Measurements from ENCODE around the gene RP2.

Gene RP2

DNA sequence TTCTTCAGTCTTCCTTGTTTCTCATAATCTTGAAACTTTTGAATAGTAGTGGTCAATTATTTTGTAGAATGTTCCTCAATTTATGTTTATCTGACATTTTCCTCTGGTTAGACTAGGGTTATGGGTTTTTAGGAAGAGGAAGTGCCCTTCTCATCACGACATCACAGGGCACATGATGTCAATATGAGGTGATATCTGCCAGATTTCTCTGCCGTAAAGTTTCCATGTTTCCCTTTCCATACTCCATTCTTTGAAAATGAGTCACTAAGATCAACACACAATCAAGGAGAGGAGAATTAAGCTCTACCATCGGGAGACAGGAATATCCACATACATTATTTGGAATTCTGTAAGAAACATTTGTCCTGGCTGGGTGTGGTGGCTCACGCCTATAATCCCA lies 28.4 kb downstream of the RP2 start:
- H3K36me3 ChIP-seq (ENCODE audit: control insufficient read depth, insufficient read depth, low read length): no peaks in the 10 kb centered on the region
- no peak overlapping the region for H3K27ac ChIP-seq
- no peaks in the 10 kb centered on the region for H3K4me1 ChIP-seq

GRCh38 chrX:46866726-46867125 lies 29.9 kb downstream of the RP2 start:
- no peaks in the 10 kb centered on the region for H3K36me3 ChIP-seq (ENCODE audit: control insufficient read depth, insufficient read depth, low read length)
- no peaks in the 10 kb centered on the region for H3K9me3 ChIP-seq (ENCODE audit: control insufficient read depth, low read length)

More for the DNA sequence above, 28.4 kb downstream of the RP2 start:
- Histone ChIP-seq H3K4me2 (ENCODE audit: low read length) (no peak overlapping the region), H2AFZ (no peak overlapping the region), H3K9ac (no peak overlapping the region), H3K9me3 (ENCODE audit: control insufficient read depth, low read length) (no peaks in the 10 kb centered on the region), H3K79me2 (no peaks in the 10 kb centered on the region), H3K4me3 (ENCODE audit: low read depth, low read length) (no peak overlapping the region), H3K27me3 (ENCODE audit: control insufficient read depth, insufficient read depth, low read length) (no peaks in the 10 kb centered on the region)
- TF ChIP-seq, protein P1, sequence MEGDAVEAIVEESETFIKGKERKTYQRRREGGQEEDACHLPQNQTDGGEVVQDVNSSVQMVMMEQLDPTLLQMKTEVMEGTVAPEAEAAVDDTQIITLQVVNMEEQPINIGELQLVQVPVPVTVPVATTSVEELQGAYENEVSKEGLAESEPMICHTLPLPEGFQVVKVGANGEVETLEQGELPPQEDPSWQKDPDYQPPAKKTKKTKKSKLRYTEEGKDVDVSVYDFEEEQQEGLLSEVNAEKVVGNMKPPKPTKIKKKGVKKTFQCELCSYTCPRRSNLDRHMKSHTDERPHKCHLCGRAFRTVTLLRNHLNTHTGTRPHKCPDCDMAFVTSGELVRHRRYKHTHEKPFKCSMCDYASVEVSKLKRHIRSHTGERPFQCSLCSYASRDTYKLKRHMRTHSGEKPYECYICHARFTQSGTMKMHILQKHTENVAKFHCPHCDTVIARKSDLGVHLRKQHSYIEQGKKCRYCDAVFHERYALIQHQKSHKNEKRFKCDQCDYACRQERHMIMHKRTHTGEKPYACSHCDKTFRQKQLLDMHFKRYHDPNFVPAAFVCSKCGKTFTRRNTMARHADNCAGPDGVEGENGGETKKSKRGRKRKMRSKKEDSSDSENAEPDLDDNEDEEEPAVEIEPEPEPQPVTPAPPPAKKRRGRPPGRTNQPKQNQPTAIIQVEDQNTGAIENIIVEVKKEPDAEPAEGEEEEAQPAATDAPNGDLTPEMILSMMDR (IDR thresholded peaks at IDR 0.05): no peak

GRCh38 chrX:46873746-46874145 lies 36.9 kb downstream of the RP2 start:
- Histone ChIP-seq H3K9me3 (ENCODE audit: control insufficient read depth, low read length) (no peaks in the 10 kb centered on the region), H3K4me1 (no peaks in the 10 kb centered on the region), H3K4me2 (ENCODE audit: low read length) (no peak overlapping the region), H3K27ac (no peak overlapping the region), H2AFZ (no peak overlapping the region), H3K9ac (no peak overlapping the region), H3K27me3 (ENCODE audit: control insufficient read depth, insufficient read depth, low read length) (no peaks in the 10 kb centered on the region), H3K4me3 (ENCODE audit: low read depth, low read length) (no peak overlapping the region), H3K79me2 (no peaks in the 10 kb centered on the region), H3K36me3 (ENCODE audit: control insufficient read depth, insufficient read depth, low read length) (no peaks in the 10 kb centered on the region)
- TF ChIP-seq, protein P1 (IDR thresholded peaks at IDR 0.05): no peak

More at GRCh38 chrX:46866726-46867125, 29.9 kb downstream of the RP2 start:
- Histone ChIP-seq H3K4me2 (ENCODE audit: low read length) (no peak overlapping the region), H3K27me3 (ENCODE audit: control insufficient read depth, insufficient read depth, low read length) (no peaks in the 10 kb centered on the region), H3K4me3 (ENCODE audit: low read depth, low read length) (no peak overlapping the region), H2AFZ (no peak overlapping the region), H3K79me2 (no peaks in the 10 kb centered on the region), H3K27ac (no peak overlapping the region), H3K4me1 (no peaks in the 10 kb centered on the region), H3K9ac (no peak overlapping the region)
- TF ChIP-seq, protein P1 (IDR thresholded peaks at IDR 0.05): no peak

DNA sequence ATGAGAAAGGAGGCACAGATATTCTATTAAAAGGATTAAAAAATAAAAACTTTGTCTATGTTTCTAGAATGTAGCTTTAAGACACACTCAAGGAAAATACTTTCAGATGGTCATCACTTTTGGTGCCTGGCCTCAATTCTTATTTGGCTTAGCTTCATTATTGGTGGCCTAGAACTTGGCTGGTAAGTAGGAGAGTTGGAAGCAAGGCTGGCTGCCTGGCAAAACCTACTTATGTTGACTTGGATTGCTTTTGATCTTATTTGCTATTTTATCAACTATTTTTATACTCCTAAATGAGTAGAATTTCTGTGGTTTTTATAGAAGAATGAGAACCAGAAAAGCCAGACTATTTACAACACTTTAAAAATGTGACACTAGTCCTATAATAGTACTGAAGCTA lies 40.1 kb downstream of the RP2 start:
- no peak overlapping the region for H3K4me2 ChIP-seq (ENCODE audit: low read length)
- no peak overlapping the region for H3K4me3 ChIP-seq (ENCODE audit: low read depth, low read length)
- no peaks in the 10 kb centered on the region for H3K4me1 ChIP-seq
- TF ChIP-seq, protein P1 (IDR thresholded peaks at IDR 0.05): no peak
- no peaks in the 10 kb centered on the region for H3K27me3 ChIP-seq (ENCODE audit: control insufficient read depth, insufficient read depth, low read length)
- no peaks in the 10 kb centered on the region for H3K79me2 ChIP-seq
- H3K36me3 ChIP-seq (ENCODE audit: control insufficient read depth, insufficient read depth, low read length): no peaks in the 10 kb centered on the region
- H3K27ac ChIP-seq: no peak overlapping the region
- no peak overlapping the region for H3K9ac ChIP-seq
- no peak overlapping the region for H2AFZ ChIP-seq
- H3K9me3 ChIP-seq (ENCODE audit: control insufficient read depth, low read length): no peaks in the 10 kb centered on the region

DNA sequence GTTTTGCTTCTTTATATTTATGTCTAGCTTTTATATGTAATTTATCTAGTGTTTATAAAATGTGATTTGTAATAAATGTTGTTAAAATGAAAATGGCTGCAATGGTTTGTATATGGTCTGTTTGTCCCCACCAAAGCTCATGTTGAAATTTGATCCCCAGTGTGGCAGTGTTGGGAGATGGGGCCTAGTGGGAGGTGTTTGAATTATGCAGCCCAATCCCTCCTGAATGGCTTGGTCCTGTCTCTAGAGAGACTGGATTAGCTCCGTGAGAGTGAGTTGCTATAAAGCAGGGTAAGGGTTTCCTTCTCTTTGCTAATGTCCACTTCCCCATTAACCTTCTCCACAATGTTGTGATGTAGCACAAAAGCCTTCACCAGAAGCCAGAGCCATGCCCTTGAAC lies 45.4 kb downstream of the RP2 start:
- Histone ChIP-seq H3K4me3 (ENCODE audit: low read depth, low read length) (no peak overlapping the region), H3K4me2 (ENCODE audit: low read length) (no peak overlapping the region), H3K79me2 (no peaks in the 10 kb centered on the region), H3K9ac (no peak overlapping the region), H2AFZ (no peak overlapping the region), H3K36me3 (ENCODE audit: control insufficient read depth, insufficient read depth, low read length) (no peaks in the 10 kb centered on the region), H3K9me3 (ENCODE audit: control insufficient read depth, low read length) (no peaks in the 10 kb centered on the region), H3K4me1 (no peaks in the 10 kb centered on the region), H3K27me3 (ENCODE audit: control insufficient read depth, insufficient read depth, low read length) (no peaks in the 10 kb centered on the region), H3K27ac (no peak overlapping the region)
- TF ChIP-seq, protein P1 (IDR thresholded peaks at IDR 0.05): no peak
